ENCODE data around the gene RHOT1. TPM values are rescaled to one million over a fixed set of nuclear protein-coding genes. Genes with fewer than 3 reads are reported as not detected.
"Not testable (repeated sequence)": the region's sequence is repeated elsewhere in the genome, so short reads cannot be mapped to it uniquely, and the experiment has no call there.

The RHOT1 gene
- total RNA-seq (ENCODE audit: low replicate concordance): 24.3 and 26.2 TPM in 2 replicates
- long read RNA-seq, partial matches to known transcripts: 8 of 17 reads
- long read RNA-seq, other reads (novel, unspliced or antisense): 3 of 17 reads

DNA sequence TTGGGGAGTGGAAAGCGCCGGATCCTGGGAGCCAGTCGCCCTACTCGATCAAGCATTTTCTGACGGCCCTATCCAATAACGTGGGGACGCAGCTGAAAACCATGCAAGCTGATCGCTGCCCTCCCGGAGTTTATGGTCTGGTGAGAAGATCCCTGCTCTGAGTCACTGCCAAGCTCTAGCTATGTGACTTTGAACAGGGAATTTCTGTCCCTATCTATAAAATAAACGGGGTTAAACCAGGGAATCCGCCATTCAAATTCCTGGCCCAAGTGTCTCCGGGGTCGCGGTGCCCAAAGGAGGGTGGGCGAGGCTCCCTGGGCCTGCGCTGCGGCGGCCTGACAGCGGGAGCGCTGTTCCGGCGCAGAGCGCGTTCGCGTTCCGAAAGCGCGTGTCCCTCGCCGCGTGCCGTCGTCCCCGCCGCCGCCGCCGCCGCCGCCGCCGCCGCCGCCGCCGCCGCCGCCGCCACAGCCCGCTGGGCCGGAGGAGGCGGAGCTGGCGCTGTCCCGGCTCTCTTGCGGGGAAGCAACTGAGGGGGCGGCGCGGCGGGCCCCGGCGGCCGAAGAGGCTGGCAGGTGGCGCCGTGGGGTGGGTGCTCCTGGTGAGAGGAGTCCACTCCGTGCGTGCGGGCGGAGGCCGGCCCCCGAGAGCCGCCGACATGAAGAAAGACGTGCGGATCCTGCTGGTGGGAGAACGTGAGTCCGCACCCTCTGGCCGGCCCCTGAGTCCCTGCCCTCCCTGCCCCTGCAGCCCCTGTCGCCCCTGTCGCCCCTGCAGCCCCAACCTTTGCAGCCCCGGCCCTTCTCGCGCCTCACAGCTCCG is at the start of gene RHOT1:
TSS of gene RHOT1 (plus strand) at position 465 of the 819 bp plus-strand sequence. CDS start at position 656, 191 bp downstream.
- DNase-seq (ENCODE audit: extremely low spot score, unreplicated experiment): peak; percentile 85
- TF ChIP-seq, protein P1, sequence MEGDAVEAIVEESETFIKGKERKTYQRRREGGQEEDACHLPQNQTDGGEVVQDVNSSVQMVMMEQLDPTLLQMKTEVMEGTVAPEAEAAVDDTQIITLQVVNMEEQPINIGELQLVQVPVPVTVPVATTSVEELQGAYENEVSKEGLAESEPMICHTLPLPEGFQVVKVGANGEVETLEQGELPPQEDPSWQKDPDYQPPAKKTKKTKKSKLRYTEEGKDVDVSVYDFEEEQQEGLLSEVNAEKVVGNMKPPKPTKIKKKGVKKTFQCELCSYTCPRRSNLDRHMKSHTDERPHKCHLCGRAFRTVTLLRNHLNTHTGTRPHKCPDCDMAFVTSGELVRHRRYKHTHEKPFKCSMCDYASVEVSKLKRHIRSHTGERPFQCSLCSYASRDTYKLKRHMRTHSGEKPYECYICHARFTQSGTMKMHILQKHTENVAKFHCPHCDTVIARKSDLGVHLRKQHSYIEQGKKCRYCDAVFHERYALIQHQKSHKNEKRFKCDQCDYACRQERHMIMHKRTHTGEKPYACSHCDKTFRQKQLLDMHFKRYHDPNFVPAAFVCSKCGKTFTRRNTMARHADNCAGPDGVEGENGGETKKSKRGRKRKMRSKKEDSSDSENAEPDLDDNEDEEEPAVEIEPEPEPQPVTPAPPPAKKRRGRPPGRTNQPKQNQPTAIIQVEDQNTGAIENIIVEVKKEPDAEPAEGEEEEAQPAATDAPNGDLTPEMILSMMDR (conservative IDR thresholded peaks at IDR 0.05): peak; percentile 84
- H3K27me3 Mint-ChIP-seq: no peaks in the 10 kb centered on the region
- H3K4me3 Mint-ChIP-seq: peak within 1 kb of the TSS; percentile 99
- H3K4me1 Mint-ChIP-seq (ENCODE audit: unreplicated experiment): peaks cover 13% of the 10 kb centered on the region
- H3K36me3 Mint-ChIP-seq: no peaks in the 10 kb centered on the region
- H3K9me3 Mint-ChIP-seq: no peaks in the 10 kb centered on the region
- H3K27ac Mint-ChIP-seq: peak within 1 kb of the TSS; percentile 96

DNA sequence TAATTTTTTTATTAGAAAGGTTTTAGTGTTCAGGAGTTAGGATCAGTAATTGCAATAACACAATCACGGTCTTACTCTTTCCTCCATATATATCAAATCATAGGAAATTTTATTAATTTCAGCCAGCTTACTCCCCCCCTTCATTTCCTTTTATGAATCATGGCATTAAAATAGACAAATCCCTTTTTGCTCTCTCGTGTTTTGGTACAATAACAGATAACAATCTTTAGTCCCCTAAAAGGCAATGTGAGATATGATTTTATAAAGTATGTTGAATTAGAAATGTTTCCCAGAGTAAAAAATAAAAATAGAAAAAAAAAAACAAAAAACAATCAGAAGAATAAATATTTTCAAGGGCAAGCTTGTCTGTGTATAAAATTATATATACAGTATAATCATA is 42.6 kb upstream of the RHOT1 start:
- Mint-ChIP-seq H3K27ac (no peak overlapping the region), H3K36me3 (no peaks in the 10 kb centered on the region), H3K4me3 (no peak overlapping the region), H3K27me3 (peaks cover 7% of the 10 kb centered on the region), H3K9me3 (no peaks in the 10 kb centered on the region), H3K4me1 (ENCODE audit: unreplicated experiment) (peaks cover 11% of the 10 kb centered on the region)
- TF ChIP-seq, protein P1 (conservative IDR thresholded peaks at IDR 0.05): no peak
- no peak for DNase-seq (ENCODE audit: extremely low spot score, unreplicated experiment)

DNA sequence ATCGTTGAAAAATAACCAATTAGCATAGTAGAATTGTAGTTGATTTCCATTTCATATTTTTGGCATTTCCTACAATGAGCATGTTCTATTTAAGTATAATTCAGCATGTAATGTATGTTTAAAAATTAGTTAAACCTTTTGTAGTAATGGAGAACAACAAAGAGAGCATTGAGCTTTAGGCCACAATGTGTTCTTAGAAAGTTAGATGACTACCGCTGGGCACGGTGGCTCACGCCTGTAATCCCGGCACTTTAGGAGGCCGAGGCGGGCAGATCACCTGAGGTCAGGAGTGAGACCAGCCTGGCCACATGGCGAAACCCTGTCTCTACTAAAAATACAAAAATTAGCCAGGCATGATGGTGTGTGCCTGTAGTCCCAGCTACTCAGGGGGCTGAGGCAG is 42.0 kb upstream of the RHOT1 start:
- H3K4me1 Mint-ChIP-seq (ENCODE audit: unreplicated experiment): peaks cover 11% of the 10 kb centered on the region
- H3K27me3 Mint-ChIP-seq; H3K36me3 Mint-ChIP-seq; DNase-seq (ENCODE audit: extremely low spot score, unreplicated experiment); H3K4me3 Mint-ChIP-seq; H3K9me3 Mint-ChIP-seq; H3K27ac Mint-ChIP-seq: not testable (repeated sequence)

DNA sequence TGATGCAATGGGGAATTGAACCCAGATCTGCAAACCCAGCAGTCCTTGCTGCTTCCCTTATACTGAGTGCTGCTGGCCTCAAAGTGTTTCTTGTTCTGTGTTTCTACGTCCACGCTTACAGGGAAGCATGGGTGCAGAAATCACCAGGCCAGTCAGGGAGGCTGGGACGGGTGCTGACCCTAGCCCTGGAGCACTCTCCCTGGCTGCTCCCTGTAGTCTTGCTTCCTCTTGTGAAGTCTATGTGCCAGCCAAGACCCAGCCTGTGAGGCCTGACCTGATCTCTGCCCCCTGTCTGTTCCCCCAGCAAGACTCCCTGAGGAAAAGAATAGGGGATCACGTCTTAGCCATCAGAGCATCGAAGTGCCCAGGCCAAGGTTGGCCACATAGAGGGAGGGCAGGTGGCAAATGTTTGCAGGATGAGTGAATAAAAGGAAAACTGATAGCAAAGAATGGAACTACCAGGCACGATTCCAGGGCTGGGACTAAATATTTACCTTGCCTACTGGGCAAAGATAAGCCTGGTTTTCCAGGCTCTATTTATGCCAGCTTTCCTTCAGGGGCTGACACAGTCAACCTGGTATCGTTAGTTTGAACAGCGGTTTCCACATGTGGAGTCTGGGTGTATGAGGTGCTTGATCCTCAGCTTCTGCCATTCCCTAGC is 41.2 kb upstream of the RHOT1 start:
- peaks cover 11% of the 10 kb centered on the region for H3K4me1 Mint-ChIP-seq (ENCODE audit: unreplicated experiment)
- H3K4me3 Mint-ChIP-seq: no peak overlapping the region
- no peak overlapping the region for H3K27ac Mint-ChIP-seq
- H3K27me3 Mint-ChIP-seq: peaks cover 7% of the 10 kb centered on the region
- no peaks in the 10 kb centered on the region for H3K36me3 Mint-ChIP-seq
- TF ChIP-seq, protein P1 (conservative IDR thresholded peaks at IDR 0.05): no peak
- DNase-seq (ENCODE audit: extremely low spot score, unreplicated experiment): no peak
- no peaks in the 10 kb centered on the region for H3K9me3 Mint-ChIP-seq

DNA sequence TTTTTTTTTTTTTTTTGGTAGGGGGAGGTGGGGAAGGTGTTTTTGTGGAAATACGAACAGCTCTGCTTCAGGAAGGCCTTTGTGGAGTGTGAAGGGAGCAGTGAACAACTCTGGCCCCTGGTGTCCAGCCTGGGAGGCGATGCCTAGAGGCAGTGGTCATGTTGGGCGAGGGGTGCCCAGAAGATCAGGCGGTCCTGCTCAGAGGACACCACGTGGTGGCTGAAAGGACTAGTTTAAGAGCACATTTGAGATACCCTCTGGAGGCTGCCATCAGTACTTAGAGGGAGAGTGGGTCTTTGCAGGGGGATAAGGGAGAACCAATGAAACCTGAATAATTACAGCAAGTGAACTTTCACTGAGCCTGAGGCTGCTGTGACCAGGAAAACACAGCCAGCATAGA is 40.1 kb upstream of the RHOT1 start:
- no peak overlapping the region for H3K4me3 Mint-ChIP-seq
- TF ChIP-seq, protein P1 (conservative IDR thresholded peaks at IDR 0.05): no peak
- no peak for DNase-seq (ENCODE audit: extremely low spot score, unreplicated experiment)
- peaks cover 3% of the 10 kb centered on the region for H3K27me3 Mint-ChIP-seq
- peaks cover 20% of the 10 kb centered on the region for H3K4me1 Mint-ChIP-seq (ENCODE audit: unreplicated experiment)
- H3K36me3 Mint-ChIP-seq: no peaks in the 10 kb centered on the region
- H3K9me3 Mint-ChIP-seq: no peaks in the 10 kb centered on the region
- H3K27ac Mint-ChIP-seq: no peak overlapping the region

DNA sequence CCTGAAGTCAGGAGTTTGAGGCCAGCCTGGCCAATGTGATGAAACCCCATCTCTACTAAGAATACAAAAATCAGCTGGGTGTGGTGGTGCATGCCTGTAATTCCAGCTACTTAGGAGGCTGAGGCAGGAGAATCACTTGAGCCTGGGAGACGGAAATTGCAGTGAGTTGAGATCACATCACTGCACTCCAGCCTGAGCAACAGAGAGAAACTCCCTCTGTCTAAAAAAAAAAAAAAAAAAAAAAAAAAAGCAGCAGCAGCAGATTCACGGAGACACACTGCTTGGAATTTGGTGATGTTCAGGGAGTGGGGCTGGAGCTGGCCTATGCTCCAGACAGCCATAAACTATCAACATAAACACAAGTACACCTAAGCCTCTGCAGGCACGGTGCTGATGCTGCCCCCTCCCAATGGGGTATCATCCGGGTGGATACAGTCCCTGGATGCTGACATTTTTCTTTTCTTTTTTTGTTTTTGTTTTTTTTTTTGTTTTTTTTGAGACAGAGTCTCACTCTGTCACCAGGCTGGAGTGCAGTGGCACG is 39.6 kb upstream of the RHOT1 start:
- TF ChIP-seq, protein P1 (conservative IDR thresholded peaks at IDR 0.05): no peak
- H3K27ac Mint-ChIP-seq: no peak overlapping the region
- DNase-seq (ENCODE audit: extremely low spot score, unreplicated experiment): no peak
- no peaks in the 10 kb centered on the region for H3K36me3 Mint-ChIP-seq
- no peaks in the 10 kb centered on the region for H3K9me3 Mint-ChIP-seq
- no peak overlapping the region for H3K4me3 Mint-ChIP-seq
- peaks cover 22% of the 10 kb centered on the region for H3K4me1 Mint-ChIP-seq (ENCODE audit: unreplicated experiment)
- peaks cover 3% of the 10 kb centered on the region for H3K27me3 Mint-ChIP-seq

All from type B pancreatic cell (in vitro differentiated cells).